Karpas-422 (cell line): Measurements from ENCODE around the gene GRIN2D. TPM values are rescaled to one million over a fixed set of nuclear protein-coding genes. Genes with fewer than 3 reads are reported as not detected.

ENCODE experiments used
- DNase-seq: peaks from one replicate; pipeline ENCODE4 v3.0.0-alpha.2; 2015
- H2AFZ ChIP-seq: fragments of 200-600 bp; sonication (generic); 2 replicates; pipeline ENCODE4 v1.6.1; 2014; ENCODE audit warnings: antibody characterized with exemption, low read length, mixed read lengths
- H3K27ac ChIP-seq: fragments of 200-600 bp; sonication (generic); 2 replicates; pipeline ENCODE4 v1.5.1; 2014; ENCODE audit warnings: mild to moderate bottlenecking, low read length, moderate library complexity
- H3K27me3 ChIP-seq: fragments of 200-600 bp; sonication (generic); 2 replicates; pipeline ENCODE4 v1.6.1; 2014; ENCODE audit warnings: low read length, mixed read lengths
- H3K36me3 ChIP-seq: fragments of 200-600 bp; sonication (generic); 2 replicates; pipeline ENCODE4 v1.6.1; 2014; ENCODE audit warnings: low read length, mixed read lengths; ENCODE audit not compliant: insufficient read depth
- H3K4me1 ChIP-seq: fragments of 200-600 bp; sonication (generic); 2 replicates; pipeline ENCODE4 v1.6.1; 2014; ENCODE audit warnings: mild to moderate bottlenecking, low read length, mixed read lengths
- H3K4me2 ChIP-seq: fragments of 200-600 bp; sonication (generic); 2 replicates; pipeline ENCODE4 v1.6.1; 2014; ENCODE audit warnings: low read length, low read depth, mild to moderate bottlenecking; ENCODE audit not compliant: poor library complexity, severe bottlenecking
- H3K4me3 ChIP-seq: fragments of 200-600 bp; sonication (generic); 2 replicates; pipeline ENCODE4 v1.5.1; 2014; ENCODE audit warnings: mild to moderate bottlenecking, antibody characterized with exemption, low read length, mixed read lengths
- H3K79me2 ChIP-seq: fragments of 200-600 bp; sonication (generic); 2 replicates; pipeline ENCODE4 v1.6.1; 2014; ENCODE audit warnings: mild to moderate bottlenecking, low read length, mixed read lengths
- H3K9ac ChIP-seq: fragments of 200-600 bp; sonication (generic); 2 replicates; pipeline ENCODE4 v1.6.0; 2014; ENCODE audit warnings: low read length
- H3K9me2 ChIP-seq: fragments of 200-600 bp; sonication (generic), shearing (Covaris generic); replicated peaks from 2 replicates; pipeline ENCODE4 v1.6.0; 2014; ENCODE audit warnings: mild to moderate bottlenecking, low read length, moderate library complexity; ENCODE audit not compliant: insufficient read depth
- H3K9me3 ChIP-seq: fragments of 300-700, 200-600 bp; sonication (generic); 2 replicates; pipeline ENCODE4 v1.6.1; 2014; ENCODE audit warnings: low read length, mixed read lengths
- H4K20me1 ChIP-seq: fragments of 200-600 bp; sonication (generic); 2 replicates; pipeline ENCODE4 v1.6.1; 2014; ENCODE audit warnings: mild to moderate bottlenecking, antibody characterized with exemption, low read length, low read depth; ENCODE audit not compliant: insufficient read depth
- total RNA-seq: library from RNA; depleted of rRNA; stranded (reverse); fragments of >200 nt; shearing (Covaris generic); gene quantifications from 2 replicates; pipeline ENCODE4 v1.2.3, GENCODE V29; 2014; ENCODE audit warnings: low replicate concordance; rRNA removed

Gene GRIN2D
- not detected in 2 replicates for total RNA-seq

- peaks cover 7% of the 10 kb centered on the region for H3K4me1 ChIP-seq
- H3K9me2 ChIP-seq: no peaks in the 10 kb centered on the region
- no peak for DNase-seq
- H3K79me2 ChIP-seq: peaks cover 20% of the 10 kb centered on the region
- H3K27me3 ChIP-seq: no peaks in the 10 kb centered on the region
- no peaks in the 10 kb centered on the region for H4K20me1 ChIP-seq
- no peaks in the 10 kb centered on the region for H3K9me3 ChIP-seq
- H3K4me2 ChIP-seq: no peak within 1 kb of the TSS
- H3K27ac ChIP-seq: no peak within 1 kb of the TSS
- H3K9ac ChIP-seq: no peak within 1 kb of the TSS; the same call in 1 of the 2 replicates
- H3K36me3 ChIP-seq: 0 out of 2 replicates have a peak, but pooled peaks cover under 1% of the 10 kb centered on the region
- no peak within 1 kb of the TSS for H3K4me3 ChIP-seq
- no peak within 1 kb of the TSS for H2AFZ ChIP-seq
These were observed at the start of gene GRIN2D for GRCh38 chr19:48393559-48394330. Gene GRIN2D (plus strand): TSS chr19:48393668. CDS start chr19:48398393, 4,725 bp downstream.

DNA sequence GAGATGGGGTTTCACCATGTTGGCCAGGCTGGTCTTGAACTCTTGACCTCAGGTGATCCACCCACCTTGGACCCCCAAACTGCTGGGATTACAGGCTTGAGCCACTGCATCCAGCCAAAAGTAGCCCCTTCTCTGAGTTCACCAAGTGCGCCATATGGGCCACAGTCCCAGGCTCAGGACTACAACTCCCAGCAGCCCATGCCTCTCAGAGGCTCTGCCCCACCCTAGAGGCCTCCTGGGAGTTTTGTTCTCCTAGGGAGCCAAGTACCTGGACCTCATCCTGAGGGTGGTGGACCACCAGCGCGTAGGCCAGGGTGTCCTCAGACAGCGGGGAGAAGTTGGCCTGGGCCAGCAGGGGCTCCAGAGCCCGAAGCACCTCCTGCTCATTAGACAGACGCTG is 48.6 kb upstream of the GRIN2D start:
- Histone ChIP-seq H4K20me1 (no peaks in the 10 kb centered on the region), H3K9me2 (no peaks in the 10 kb centered on the region), H2AFZ (no peak overlapping the region), H3K4me2 (no peak overlapping the region), H3K9me3 (no peaks in the 10 kb centered on the region), H3K27ac (no peak overlapping the region), H3K4me1 (no peaks in the 10 kb centered on the region), H3K9ac (no peak overlapping the region), H3K79me2 (no peaks in the 10 kb centered on the region), H3K4me3 (no peak overlapping the region), H3K27me3 (no peaks in the 10 kb centered on the region), H3K36me3 (no peaks in the 10 kb centered on the region)
- DNase-seq: peak; percentile 68

- Histone ChIP-seq H3K79me2 (no peaks in the 10 kb centered on the region), H3K4me1 (peaks cover 4% of the 10 kb centered on the region), H3K4me2 (no peak overlapping the region), H2AFZ (no peak overlapping the region), H3K9ac (no peak overlapping the region), H3K9me3 (no peaks in the 10 kb centered on the region), H3K9me2 (no peaks in the 10 kb centered on the region), H3K27ac (no peak overlapping the region), H4K20me1 (no peaks in the 10 kb centered on the region), H3K27me3 (no peaks in the 10 kb centered on the region), H3K36me3 (no peaks in the 10 kb centered on the region), H3K4me3 (no peak overlapping the region)
- DNase-seq: no peak
These were observed 47.3 kb upstream of the GRIN2D start for GRCh38 chr19:48346191-48346590.

- Histone ChIP-seq H3K9me2 (no peaks in the 10 kb centered on the region), H3K4me2 (no peak overlapping the region), H3K27me3 (no peaks in the 10 kb centered on the region), H3K9ac (no peak overlapping the region), H4K20me1 (no peaks in the 10 kb centered on the region), H3K79me2 (no peaks in the 10 kb centered on the region), H3K9me3 (no peaks in the 10 kb centered on the region), H2AFZ (no peak overlapping the region), H3K4me1 (peaks cover 5% of the 10 kb centered on the region), H3K36me3 (no peaks in the 10 kb centered on the region), H3K4me3 (no peak overlapping the region), H3K27ac (no peak overlapping the region)
- DNase-seq: no peak
These were observed 45.4 kb upstream of the GRIN2D start for GRCh38 chr19:48348045-48348444.

DNA sequence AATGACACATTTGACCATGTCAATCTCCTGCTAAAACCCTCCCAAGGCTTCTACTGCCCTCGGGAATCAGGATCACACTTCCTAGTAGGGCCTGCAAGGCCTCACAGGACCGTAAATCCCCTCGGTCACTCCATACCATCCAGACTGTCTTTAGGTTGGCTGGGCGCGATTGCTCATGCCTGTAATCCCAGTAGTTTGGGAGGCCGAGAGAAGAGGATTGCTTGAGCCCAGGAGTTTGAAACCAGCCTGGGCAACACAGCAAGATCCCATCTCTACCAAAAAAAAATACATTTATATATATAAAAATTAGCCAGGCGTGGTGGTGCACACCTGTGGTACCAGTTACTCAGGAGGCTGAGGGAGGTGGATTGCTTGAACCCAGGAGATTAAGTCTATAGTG is 44.7 kb upstream of the GRIN2D start:
- DNase-seq: no peak
- H3K36me3 ChIP-seq: no peaks in the 10 kb centered on the region
- H4K20me1 ChIP-seq: no peaks in the 10 kb centered on the region
- no peak overlapping the region for H3K4me2 ChIP-seq
- H3K4me3 ChIP-seq: no peak overlapping the region
- peaks cover 5% of the 10 kb centered on the region for H3K4me1 ChIP-seq
- H3K27me3 ChIP-seq: no peaks in the 10 kb centered on the region
- H3K79me2 ChIP-seq: no peaks in the 10 kb centered on the region
- H3K9me3 ChIP-seq: no peaks in the 10 kb centered on the region
- H3K27ac ChIP-seq: no peak overlapping the region
- H3K9me2 ChIP-seq: no peaks in the 10 kb centered on the region
- H2AFZ ChIP-seq: no peak overlapping the region
- no peak overlapping the region for H3K9ac ChIP-seq

DNA sequence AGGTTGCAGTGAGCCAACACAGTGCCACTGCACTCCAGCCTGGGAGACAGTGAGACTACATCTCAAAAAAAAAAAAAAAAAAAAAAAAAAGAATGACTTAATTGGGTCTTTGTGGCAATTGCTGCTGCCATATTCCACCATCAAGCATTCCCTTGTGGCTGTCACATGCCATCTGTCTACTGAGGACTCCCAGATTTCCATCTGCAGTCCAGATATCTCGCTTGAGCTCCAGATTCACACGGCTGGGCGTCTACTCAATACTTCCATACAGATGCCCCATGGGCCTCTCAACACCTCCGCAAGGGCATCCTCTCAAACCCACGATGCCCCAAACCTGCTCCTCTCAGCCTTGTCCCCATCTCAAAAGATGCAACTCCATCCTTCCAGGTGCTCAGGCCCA is 42.6 kb upstream of the GRIN2D start:
- no peaks in the 10 kb centered on the region for H3K36me3 ChIP-seq
- no peaks in the 10 kb centered on the region for H4K20me1 ChIP-seq

GRCh38 chr19:48351341-48351752 is 42.1 kb upstream of the GRIN2D start:
- Histone ChIP-seq H3K9ac (0 out of 2 replicates have a peak overlapping the region, but pooled peaks have one; percentile 24), H3K9me3 (no peaks in the 10 kb centered on the region), H4K20me1 (no peaks in the 10 kb centered on the region), H3K4me1 (peaks cover 5% of the 10 kb centered on the region), H3K27me3 (no peaks in the 10 kb centered on the region), H3K79me2 (no peaks in the 10 kb centered on the region), H3K4me3 (no peak overlapping the region), H3K27ac (no peak overlapping the region), H3K9me2 (no peaks in the 10 kb centered on the region), H3K36me3 (no peaks in the 10 kb centered on the region), H3K4me2 (no peak overlapping the region), H2AFZ (0 out of 2 replicates have a peak overlapping the region, but pooled peaks have one; percentile 91)
- DNase-seq: peak; percentile 93

More for the DNA sequence above, 42.6 kb upstream of the GRIN2D start:
- Histone ChIP-seq H3K4me3 (no peak overlapping the region), H3K79me2 (no peaks in the 10 kb centered on the region), H3K9me2 (no peaks in the 10 kb centered on the region), H3K4me1 (peaks cover 5% of the 10 kb centered on the region), H3K27me3 (no peaks in the 10 kb centered on the region), H3K9me3 (no peaks in the 10 kb centered on the region), H2AFZ (0 out of 2 replicates have a peak overlapping the region, but pooled peaks have one; percentile 91), H3K9ac (0 out of 2 replicates have a peak overlapping the region, but pooled peaks have one; percentile 24), H3K4me2 (no peak overlapping the region), H3K27ac (no peak overlapping the region)
- DNase-seq: no peak

- DNase-seq: no peak
- no peak overlapping the region for H3K4me2 ChIP-seq
- no peaks in the 10 kb centered on the region for H3K36me3 ChIP-seq
- no peak overlapping the region for H3K4me3 ChIP-seq
- H4K20me1 ChIP-seq: no peaks in the 10 kb centered on the region
- H3K27me3 ChIP-seq: no peaks in the 10 kb centered on the region
- no peaks in the 10 kb centered on the region for H3K9me3 ChIP-seq
- H3K79me2 ChIP-seq: no peaks in the 10 kb centered on the region
- no peak overlapping the region for H3K27ac ChIP-seq
- H3K9ac ChIP-seq: no peak overlapping the region
- no peak overlapping the region for H2AFZ ChIP-seq
- no peaks in the 10 kb centered on the region for H3K9me2 ChIP-seq
- H3K4me1 ChIP-seq: peaks cover 5% of the 10 kb centered on the region
These were observed 39.8 kb upstream of the GRIN2D start for GRCh38 chr19:48353677-48354076.
